HG03521 (cell line): ENCODE results near the gene MEX3C.

Experiments
- ATAC-seq: cut with Tn5 transposase; IDR thresholded peaks from one replicate; pipeline ENCODE4 v1.9.1; 2021; ENCODE audit warnings: mild to moderate bottlenecking, moderate library complexity; ENCODE audit not compliant: unreplicated experiment

The MEX3C gene

GRCh38 chr18:51197661-51198424, at the start of gene MEX3C:
MEX3C (minus strand) TSS chr18:51197681; CDS start chr18:51197320, 361 bp downstream.
- peak; percentile 76 for ATAC-seq

DNA sequence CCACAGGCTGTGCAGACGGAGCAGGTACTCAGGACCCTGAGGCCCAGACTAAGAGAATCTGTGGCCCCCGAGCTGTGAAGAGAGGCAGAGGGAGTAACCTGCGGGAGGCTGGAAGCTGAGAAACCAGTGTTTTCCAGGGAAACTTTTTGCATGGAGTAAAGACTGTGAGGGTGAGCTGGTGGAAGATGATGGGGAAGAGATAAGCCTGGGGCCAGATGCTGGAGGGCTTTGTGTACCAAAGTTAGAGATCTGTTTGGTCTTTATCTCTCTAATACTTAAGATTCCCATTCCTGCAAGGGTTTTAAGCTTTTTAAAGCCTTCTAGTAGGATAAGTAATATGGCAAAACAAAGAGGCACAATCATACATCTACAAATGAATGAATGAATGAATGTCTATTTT, 43.7 kb upstream of the MEX3C start:
- no peak for ATAC-seq

- no peak for ATAC-seq
These were observed 38.7 kb upstream of the MEX3C start for GRCh38 chr18:51236225-51236624.

DNA sequence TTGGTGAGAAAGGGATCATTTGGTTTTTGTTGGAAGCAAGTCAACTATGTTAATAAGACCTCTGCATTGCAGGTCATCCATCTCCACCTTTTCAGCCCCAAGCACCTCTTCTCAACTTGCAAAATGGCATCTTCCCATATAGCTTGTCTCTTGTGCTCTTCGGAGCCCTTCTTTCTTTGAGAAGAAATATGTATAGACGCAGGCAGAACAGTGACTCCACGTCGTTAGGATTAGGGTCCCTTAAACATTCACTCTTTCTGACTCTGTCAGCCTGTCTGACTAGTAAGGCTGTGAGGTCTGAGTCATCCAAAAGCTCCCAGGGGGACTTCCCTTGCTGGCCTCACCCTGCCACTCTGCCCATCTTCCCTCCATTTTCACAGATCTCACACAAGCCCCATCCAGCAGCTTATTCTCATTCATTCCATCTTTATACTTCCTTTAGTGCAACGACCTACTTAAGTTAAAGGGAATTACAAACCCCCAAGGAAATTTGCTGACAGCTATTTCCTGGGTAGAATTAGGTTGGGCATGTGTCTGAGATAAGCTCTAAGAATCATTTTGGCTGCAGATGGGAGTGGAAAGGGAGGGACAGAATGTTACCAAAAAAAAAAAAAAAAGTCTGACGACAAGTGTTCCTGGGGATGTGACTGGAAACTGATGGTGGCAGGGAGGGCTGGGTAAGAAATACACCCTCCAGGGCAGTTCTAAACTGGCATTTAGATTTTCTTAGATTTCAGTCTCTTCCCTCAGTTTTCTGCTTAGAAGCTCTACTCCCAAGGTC, 37.7 kb upstream of the MEX3C start:
- ATAC-seq, result no peak

GRCh38 chr18:51234117-51235008, 36.9 kb upstream of the MEX3C start:
- no peak for ATAC-seq

GRCh38 chr18:51229328-51229727, 31.8 kb upstream of the MEX3C start:
- ATAC-seq, result no peak

- no peak for ATAC-seq
These were observed 30.2 kb upstream of the MEX3C start for GRCh38 chr18:51227660-51228059.

GRCh38 chr18:51226587-51227350, 29.3 kb upstream of the MEX3C start:
- ATAC-seq, result no peak

- no peak for ATAC-seq
These were observed 28.6 kb upstream of the MEX3C start for GRCh38 chr18:51226068-51226467.

DNA sequence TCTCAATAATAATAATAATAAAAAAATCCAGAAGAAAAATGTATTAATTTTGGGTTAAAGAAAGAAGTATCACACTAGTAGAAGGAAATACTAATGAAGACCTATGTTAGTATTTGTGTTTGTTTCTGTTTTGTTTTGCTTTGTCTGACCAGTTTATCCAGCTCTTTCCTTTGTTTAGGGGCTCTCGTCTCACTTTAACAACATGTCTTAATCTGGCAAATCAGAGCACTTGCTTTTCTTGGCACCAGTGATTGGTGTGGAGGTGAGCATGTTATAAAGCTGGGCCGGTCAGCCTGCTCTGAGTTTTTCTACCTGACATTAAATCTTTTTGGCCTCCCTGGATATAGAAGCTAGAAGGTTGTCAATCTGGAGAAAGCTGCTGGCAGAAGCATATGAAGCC, 15.1 kb upstream of the MEX3C start:
- ATAC-seq, result no peak

DNA sequence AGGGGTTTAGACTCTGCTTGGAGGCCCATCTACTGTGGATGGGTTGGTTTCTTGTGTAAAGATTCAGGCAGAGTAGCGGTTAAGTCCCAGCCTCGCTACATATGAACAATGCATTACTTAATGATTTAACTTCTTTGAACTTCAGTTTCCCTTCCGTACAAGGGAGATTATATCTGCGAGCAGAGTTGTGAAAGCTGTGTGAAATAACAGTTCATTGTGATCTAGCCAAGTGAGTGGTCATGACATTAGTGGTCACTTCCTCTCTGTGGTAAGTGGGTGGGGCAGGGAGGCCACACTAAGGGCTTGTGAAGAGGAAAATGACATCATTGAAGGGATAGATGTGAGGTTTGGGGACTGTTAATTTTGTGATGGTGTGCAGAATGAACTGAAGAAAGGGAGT, 14.1 kb upstream of the MEX3C start:
- peak; percentile 88 for ATAC-seq

GRCh38 chr18:51196811-51197660, 445 bp downstream of the MEX3C start:
- ATAC-seq, result peak; percentile 4

DNA sequence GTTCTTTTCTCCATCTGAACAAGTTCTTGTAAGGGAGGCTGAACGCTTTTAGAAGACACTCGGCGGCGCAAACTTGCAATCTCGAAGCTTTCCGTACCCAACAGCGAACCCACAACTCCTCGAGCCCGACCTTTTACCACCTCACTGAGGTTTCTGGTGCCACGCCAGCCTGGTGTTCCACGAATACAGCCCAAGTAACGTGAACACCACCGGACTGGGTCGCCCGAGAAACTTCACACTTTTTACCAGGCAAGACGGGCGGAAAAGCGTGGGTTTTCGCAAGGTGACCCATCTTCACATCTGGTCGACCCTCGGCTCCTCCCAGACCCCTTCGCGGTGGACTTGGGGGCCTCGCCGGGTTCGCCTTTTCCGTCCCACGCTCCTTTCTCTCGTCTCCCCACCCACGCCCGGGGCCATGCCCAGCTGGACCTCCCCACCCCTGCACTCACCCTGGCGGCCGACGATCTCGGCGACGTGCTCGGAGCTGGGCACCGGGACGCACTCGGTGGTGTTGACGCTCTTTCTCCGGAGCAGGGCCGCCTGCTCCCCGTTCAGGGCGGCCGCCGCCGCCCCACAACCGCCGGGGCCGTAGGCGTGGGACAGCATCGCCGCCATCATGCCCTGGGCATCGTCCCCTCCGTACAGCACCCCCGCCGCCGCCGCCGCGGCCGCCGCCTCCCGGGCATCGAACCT, 1.2 kb downstream of the MEX3C start:
- peak; percentile 0 for ATAC-seq

DNA sequence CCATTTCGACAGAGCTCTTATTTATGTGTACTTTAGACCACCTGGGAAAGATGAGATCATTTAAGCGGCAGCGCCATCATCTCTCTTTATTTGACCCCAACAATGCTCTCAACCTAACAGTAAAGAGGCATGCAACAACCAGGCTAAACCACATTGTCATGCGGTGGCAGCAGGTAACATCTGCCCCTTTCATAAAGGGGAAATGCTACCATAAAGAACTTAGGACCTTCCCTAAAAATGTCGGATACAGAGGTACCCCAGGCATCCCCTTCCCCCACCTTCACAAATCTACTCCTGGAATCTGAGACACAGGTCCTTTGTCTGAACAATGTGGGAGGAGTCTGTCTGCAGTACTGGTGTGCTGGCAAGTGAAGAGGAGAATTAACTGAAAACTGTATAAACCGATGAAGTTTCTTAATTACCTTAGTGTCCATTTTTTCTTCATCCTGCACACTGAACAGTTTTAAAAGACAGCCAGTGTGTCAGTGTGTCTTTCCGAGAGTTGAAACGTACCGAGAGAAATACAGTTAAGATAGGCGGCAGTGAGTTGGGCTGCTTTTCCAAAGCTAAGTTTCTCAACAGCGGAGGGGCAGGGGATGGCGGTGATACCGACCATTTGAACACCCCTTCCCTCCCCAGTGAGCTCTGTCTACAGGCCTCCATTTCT, 1.9 kb downstream of the MEX3C start:
- ATAC-seq, result no peak

DNA sequence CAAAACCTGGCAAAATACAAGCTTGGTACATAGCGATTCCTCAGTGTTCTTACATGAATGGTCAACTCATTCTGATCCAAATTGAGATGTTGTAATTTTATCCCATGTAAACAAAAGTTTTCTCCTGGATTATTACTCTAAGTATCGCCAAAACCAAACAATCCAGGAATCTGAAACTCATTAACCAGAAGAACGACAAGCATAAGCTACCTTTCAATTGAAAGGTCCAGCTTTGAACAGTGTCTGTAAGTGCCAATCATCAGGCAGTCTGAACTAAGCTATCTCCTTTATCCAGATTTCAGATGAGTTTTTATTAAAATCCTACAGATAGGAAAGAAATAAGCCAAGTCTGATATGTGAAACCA, 2.4 kb downstream of the MEX3C start:
- ATAC-seq, result no peak

- ATAC-seq, result no peak
These were observed 2.9 kb downstream of the MEX3C start for GRCh38 chr18:51194604-51195003.

- ATAC-seq, result no peak
These were observed 3.7 kb downstream of the MEX3C start for GRCh38 chr18:51193621-51194287.

- no peak for ATAC-seq
These were observed 4.8 kb downstream of the MEX3C start for GRCh38 chr18:51192696-51193095.
